Cardiac muscle cell (in vitro differentiated cells and primary cell): ENCODE results near the gene BRSK2. TPM values are rescaled to one million over a fixed set of nuclear protein-coding genes. Genes with fewer than 3 reads are reported as not detected.

Source experiments
- DNase-seq, 2 donors: peaks; one replicate each; pipeline versions ENCODE4 v3.0.0 to v3.0.0-alpha.2; 2010 to 2017; ENCODE audit warnings: low read depth in 1 of 2, low spot score in 1 of 2
- H3K27ac ChIP-seq: fragments of 200-600 bp; sonication (generic); 2 replicates; pipeline ENCODE4 v1.5.1; 2016
- H3K27me3 ChIP-seq: fragments of 200-600 bp; sonication (generic); 2 replicates; pipeline ENCODE4 v1.6.0; 2016; ENCODE audit warnings: control low read depth
- H3K36me3 ChIP-seq: fragments of 200-600 bp; sonication (generic); 2 replicates; pipeline ENCODE4 v1.5.1; 2016; ENCODE audit warnings: control low read depth
- H3K4me1 ChIP-seq: fragments of 200-600 bp; sonication (generic); 2 replicates; pipeline ENCODE4 v1.8.1; 2017; ENCODE audit warnings: low read depth, mild to moderate bottlenecking, mixed run types
- H3K4me3 ChIP-seq: fragments of 200-600 bp; sonication (generic); 2 replicates; pipeline ENCODE4 v1.5.1; 2016; ENCODE audit warnings: mild to moderate bottlenecking
- H3K9me3 ChIP-seq: fragments of 200-600 bp; sonication (generic); 2 replicates; pipeline ENCODE4 v1.5.1; 2017; ENCODE audit warnings: low read depth, mild to moderate bottlenecking, control low read depth
- polyA plus RNA-seq: library from polyadenylated mRNA; unstranded; fragments of >200 nt; fragmentation: Nextera tagmentation; extraction: Ambion mirVana; gene quantifications from 2 replicates; pipeline ENCODE4 v1.2.1, GENCODE V29; 2016
- total RNA-seq: library from RNA; depleted of rRNA; stranded (reverse); fragments of >200 nt; gene quantifications from 2 replicates; pipeline ENCODE4 v1.2.3, GENCODE V29; 2016
- TF ChIP-seq, protein P1 (sequence below): IDR thresholded peaks from 2 replicates; pipeline ENCODE4 v1.5.1; 2012; ENCODE audit warnings: low read depth, mild to moderate bottlenecking, low read length

BRSK2 gene
- total and polyA plus RNA-seq, 2 experiments from 2014 or later, result 0.69 to 2.7 TPM

DNA sequence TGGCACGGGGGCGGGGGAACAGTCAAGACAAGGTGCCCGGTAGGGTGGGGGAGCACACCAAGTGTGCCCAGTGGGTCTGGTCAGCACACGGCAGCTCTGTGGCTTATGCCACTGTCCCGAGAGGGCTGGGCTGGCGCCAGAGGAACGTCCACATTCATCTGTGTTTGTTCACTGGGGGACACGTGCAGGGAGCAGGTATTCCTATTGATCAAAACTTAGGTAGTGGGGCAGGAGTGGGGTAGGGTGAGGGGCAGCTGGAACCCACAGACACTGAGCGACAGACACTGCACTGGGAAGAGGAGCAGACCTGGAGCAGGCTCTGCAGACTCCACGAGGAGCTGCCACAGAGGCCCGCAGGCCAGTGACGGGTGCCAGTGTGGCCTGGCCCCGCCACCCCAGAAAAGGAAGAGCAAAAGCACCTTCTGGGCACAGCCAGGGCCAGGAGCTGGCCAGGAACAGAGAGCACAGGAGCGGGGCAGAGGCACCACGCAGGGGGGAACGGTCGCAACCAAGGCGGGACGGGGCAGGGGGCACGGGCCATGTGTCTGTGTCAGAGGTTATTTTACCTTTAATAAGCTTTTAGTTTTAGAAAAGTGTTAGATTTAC lies 98.9 kb downstream of the BRSK2 start:
- Histone ChIP-seq H3K27me3 (no peaks in the 10 kb centered on the region), H3K4me3 (no peak overlapping the region), H3K4me1 (peaks cover 26% of the 10 kb centered on the region), H3K9me3 (no peaks in the 10 kb centered on the region), H3K36me3 (no peaks in the 10 kb centered on the region), H3K27ac (peak overlapping the region; percentile 80)
- TF ChIP-seq, protein P1, sequence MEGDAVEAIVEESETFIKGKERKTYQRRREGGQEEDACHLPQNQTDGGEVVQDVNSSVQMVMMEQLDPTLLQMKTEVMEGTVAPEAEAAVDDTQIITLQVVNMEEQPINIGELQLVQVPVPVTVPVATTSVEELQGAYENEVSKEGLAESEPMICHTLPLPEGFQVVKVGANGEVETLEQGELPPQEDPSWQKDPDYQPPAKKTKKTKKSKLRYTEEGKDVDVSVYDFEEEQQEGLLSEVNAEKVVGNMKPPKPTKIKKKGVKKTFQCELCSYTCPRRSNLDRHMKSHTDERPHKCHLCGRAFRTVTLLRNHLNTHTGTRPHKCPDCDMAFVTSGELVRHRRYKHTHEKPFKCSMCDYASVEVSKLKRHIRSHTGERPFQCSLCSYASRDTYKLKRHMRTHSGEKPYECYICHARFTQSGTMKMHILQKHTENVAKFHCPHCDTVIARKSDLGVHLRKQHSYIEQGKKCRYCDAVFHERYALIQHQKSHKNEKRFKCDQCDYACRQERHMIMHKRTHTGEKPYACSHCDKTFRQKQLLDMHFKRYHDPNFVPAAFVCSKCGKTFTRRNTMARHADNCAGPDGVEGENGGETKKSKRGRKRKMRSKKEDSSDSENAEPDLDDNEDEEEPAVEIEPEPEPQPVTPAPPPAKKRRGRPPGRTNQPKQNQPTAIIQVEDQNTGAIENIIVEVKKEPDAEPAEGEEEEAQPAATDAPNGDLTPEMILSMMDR, result no peak
- no peak for DNase-seq

GRCh38 chr11:1490651-1491050 lies 100.9 kb downstream of the BRSK2 start:
- H3K36me3 ChIP-seq, result no peaks in the 10 kb centered on the region
- DNase-seq, result no peak

DNA sequence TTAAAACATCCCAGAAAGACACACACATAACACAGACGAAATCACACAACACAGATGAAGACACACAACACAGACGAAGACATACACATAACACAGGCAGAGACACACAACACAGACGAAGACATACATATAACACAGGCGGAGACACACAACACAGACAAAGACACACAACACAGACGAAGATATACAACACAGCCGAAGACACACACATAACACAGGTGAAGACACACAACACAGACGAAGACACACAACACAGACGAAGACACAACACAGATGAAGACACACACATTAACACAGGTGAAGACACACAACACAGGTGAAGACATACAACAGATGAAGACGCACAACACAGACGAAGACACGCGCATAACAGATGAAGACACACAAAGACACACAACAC lies 101.6 kb downstream of the BRSK2 start:
- DNase-seq, result no peak
- Histone ChIP-seq H3K27me3 (no peaks in the 10 kb centered on the region), H3K27ac (no peak overlapping the region), H3K36me3 (no peaks in the 10 kb centered on the region), H3K9me3 (no peaks in the 10 kb centered on the region), H3K4me3 (no peak overlapping the region), H3K4me1 (peaks cover 20% of the 10 kb centered on the region)
- TF ChIP-seq, protein P1, result no peak

More at GRCh38 chr11:1490651-1491050, 100.9 kb downstream of the BRSK2 start:
- peaks cover 25% of the 10 kb centered on the region for H3K4me1 ChIP-seq
- H3K9me3 ChIP-seq, result no peaks in the 10 kb centered on the region
- TF ChIP-seq, protein P1, result no peak
- no peaks in the 10 kb centered on the region for H3K27me3 ChIP-seq
- no peak overlapping the region for H3K27ac ChIP-seq
- no peak overlapping the region for H3K4me3 ChIP-seq

DNA sequence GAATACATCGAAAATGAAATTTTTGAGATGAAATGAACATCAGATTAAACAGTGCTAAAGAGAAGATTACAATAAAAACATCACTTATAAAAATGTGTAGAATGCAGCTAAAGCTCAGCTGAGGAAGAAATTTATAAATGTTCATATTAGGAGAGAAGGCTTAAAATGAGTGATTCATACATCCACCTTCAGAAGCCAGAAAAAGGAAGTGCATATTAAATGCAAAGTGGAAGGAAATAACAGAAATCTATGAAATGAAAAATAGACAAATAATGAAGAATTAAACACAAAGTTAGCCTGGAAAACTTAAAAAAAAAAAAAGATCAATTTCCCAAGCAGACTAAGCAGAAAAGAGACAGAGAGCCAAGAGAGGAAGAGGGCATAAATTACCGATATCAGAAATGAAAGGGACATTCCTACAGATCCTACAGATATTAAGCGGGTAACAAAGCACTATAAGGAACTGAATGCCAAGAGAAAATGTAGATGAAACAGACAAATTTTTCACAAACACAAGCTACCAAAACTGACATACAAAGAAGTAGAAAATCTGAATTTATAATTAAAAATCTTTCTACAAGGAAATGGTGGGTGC lies 104.0 kb downstream of the BRSK2 start:
- H3K27me3 ChIP-seq, result no peaks in the 10 kb centered on the region
- H3K27ac ChIP-seq, result no peak overlapping the region
- H3K9me3 ChIP-seq, result no peaks in the 10 kb centered on the region
- TF ChIP-seq, protein P1, result no peak
- DNase-seq, result no peak
- no peaks in the 10 kb centered on the region for H3K36me3 ChIP-seq
- H3K4me3 ChIP-seq, result no peak overlapping the region
- H3K4me1 ChIP-seq, result peaks cover under 1% of the 10 kb centered on the region

- TF ChIP-seq, protein P1, result no peak
- Histone ChIP-seq H3K9me3 (no peaks in the 10 kb centered on the region), H3K27me3 (no peaks in the 10 kb centered on the region), H3K27ac (no peak overlapping the region), H3K36me3 (no peaks in the 10 kb centered on the region), H3K4me3 (no peak overlapping the region), H3K4me1 (no peaks in the 10 kb centered on the region)
- no peak for DNase-seq
Measured at GRCh38 chr11:1494650-1495049, 104.9 kb downstream of the BRSK2 start.
